HG02763 (cell line): ENCODE measurements around the gene ANGPTL2.
"Not testable (repeated sequence)": the region's sequence is repeated elsewhere in the genome, so short reads cannot be mapped to it uniquely, and the experiment has no call there.

Experiments used
- ATAC-seq: cut with Tn5 transposase; IDR thresholded peaks from one replicate; pipeline ENCODE4 v1.9.1; 2021; ENCODE audit warnings: mild to moderate bottlenecking, moderate library complexity; ENCODE audit not compliant: unreplicated experiment

Gene ANGPTL2

GRCh38 chr9:127155314-127155960, 33.0 kb upstream of the ANGPTL2 start:
- no peak for ATAC-seq

GRCh38 chr9:127154390-127155191, 32.2 kb upstream of the ANGPTL2 start:
- no peak for ATAC-seq

GRCh38 chr9:127154003-127154389, 31.6 kb upstream of the ANGPTL2 start:
- no peak for ATAC-seq

- ATAC-seq, result no peak
Observed at GRCh38 chr9:127153501-127153900, 31.1 kb upstream of the ANGPTL2 start.

GRCh38 chr9:127149463-127150390, 27.3 kb upstream of the ANGPTL2 start:
- ATAC-seq, result no peak

DNA sequence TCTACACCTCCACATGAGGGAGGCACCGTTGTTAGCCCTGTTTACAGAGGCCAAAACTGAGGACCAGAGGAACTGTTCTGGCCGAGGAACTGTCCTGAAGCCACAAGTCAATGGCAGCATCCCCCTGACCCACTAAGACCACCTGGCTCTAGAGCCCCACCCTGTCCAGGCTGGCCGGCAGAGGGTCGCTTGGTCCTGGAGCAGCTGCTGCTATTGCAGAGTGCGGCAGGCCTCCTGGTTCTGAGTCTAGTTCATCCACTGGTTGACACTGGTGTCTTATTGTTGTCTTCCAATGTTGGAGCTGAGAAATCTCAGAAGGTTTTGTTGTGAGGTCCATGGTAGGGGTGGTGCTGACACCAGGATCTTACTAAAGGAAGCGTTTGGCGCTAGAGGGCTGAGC, 26.6 kb upstream of the ANGPTL2 start:
- no peak for ATAC-seq

- no peak for ATAC-seq
Observed at GRCh38 chr9:127148014-127148413, 25.6 kb upstream of the ANGPTL2 start.

DNA sequence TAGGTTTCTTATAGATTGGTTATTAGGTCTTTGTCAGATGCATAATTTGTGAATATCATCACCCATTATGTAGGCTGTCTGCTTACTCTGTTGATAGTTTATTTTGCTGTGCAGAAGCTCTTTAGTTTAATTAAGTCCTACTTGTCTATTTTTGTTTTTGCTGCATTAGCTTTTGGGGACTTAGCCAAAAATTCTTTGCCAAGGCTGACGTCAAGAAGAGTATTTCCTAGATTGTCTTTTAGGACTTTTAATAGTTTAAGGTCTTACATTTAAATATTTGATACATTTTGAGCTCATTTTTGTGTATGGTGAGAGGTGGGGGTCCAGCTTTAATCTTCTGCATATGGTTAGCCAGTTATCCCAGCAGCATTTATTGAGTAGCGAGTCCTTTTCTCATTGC, 24.8 kb upstream of the ANGPTL2 start:
- ATAC-seq, result no peak

- ATAC-seq, result not testable (repeated sequence)
Observed at GRCh38 chr9:127146841-127147240, 24.4 kb upstream of the ANGPTL2 start.

DNA sequence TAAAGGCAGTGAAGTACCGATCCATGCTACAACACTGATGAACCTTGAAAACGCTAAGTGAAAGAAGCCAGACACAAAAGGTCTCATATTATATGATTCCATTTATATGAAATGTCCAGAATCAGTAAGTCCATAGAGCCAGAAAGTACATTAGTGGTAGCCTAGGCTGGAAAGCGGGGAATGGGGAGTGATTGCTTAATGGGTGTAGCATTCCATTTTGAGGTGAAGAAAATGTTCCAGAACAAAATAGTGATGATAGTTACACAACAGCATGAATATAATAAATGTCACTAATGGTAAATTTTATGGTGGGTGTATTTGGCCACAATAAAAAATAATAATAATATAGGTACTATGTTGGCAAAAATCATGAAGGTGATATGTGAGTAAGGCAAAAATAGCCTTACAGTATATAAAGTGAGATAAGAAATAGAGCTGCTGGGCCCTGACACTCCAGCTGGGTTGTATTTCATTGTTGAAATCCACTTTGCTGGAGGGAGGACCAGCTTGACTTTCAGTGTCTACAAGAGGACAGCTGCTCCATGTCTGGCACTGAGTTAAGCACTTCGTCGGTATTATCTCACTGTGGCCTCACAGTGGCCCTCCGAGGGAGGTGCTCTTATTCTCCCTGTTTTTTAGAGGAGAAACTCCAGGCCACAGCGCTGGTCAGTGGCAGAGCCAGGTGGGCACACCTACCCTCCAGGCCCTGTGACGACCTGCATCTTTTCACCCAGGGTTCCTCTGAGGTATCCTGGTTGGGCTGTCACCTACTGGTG, 22.4 kb upstream of the ANGPTL2 start:
- no peak for ATAC-seq

GRCh38 chr9:127143920-127144465, 21.6 kb upstream of the ANGPTL2 start:
- no peak for ATAC-seq

GRCh38 chr9:127142931-127143464, 20.6 kb upstream of the ANGPTL2 start:
- no peak for ATAC-seq

GRCh38 chr9:127142291-127142690, 19.9 kb upstream of the ANGPTL2 start:
- no peak for ATAC-seq

DNA sequence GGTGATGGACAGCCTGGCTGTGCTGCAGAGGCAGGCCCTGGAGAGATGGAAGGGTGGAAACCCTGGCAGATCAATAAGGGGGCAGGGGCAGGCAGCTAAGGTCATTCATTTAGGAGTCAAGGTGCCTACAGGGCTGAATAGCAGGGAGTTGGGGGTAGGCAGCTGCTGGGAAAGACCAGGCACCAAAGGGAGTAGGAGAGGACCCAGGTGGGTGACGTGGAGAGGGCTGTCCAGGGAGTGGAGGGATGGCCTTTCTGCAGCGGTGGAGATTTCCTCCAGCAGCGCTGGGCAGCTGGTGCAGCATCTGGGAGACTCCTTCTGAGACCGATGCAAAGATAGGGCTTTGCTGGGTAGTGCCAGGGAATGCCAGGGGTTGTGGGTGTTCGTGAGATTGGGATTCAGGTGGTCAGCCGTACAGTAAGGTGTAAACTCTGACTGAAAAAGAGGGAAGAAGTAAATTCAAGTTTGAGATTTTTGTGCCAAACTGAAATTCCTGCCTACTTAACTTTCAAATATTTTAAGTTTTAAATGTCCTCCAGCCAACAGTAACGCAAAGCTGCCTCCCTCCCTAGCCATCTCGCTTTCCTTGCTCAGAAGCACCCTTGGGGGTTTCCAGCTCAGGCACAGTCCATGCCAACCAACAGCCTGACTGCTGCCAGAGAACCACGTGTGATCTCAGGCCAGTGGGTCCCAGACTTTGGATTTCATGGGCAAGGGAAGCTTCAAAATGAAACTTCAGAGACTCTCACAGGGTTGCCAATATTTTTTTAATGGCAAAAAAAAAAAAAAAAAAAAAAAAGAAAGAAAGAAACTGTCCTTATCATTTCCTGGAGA, 18.6 kb upstream of the ANGPTL2 start:
- no peak for ATAC-seq

DNA sequence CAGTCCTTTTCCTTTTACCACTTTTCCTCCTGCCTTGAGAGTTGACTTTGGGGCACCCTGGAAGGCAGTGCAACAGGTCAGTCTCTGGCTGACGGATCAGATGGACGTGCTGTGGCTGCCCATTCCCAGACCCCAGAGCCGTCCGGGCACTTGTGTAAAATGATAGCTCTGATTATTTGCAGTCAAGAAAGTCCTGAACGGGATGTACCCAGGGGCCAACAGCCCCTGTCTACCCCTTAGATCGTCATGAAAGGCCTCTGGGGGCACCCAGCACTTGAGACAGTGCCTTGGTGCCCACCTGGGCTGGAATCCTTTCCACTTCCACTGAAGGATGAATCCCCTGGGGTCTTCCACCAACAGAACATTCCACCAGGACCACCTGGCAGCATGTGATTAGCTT, 17.7 kb upstream of the ANGPTL2 start:
- ATAC-seq, result no peak

- no peak for ATAC-seq
Observed at GRCh38 chr9:127139775-127140174, 17.3 kb upstream of the ANGPTL2 start.

GRCh38 chr9:127139071-127139731, 16.8 kb upstream of the ANGPTL2 start:
- no peak for ATAC-seq

GRCh38 chr9:127138444-127138843, 16.0 kb upstream of the ANGPTL2 start:
- ATAC-seq, result no peak
